SK-N-SH (cell line): ENCODE measurements around the gene NEMF. TPM values are rescaled to one million over a fixed set of nuclear protein-coding genes. Genes with fewer than 3 reads are reported as not detected.
A peak's percentile ranks its signal among the peaks of the same experiment; 100 is the strongest.

ENCODE experiments used
- CTCF ChIA-PET: fragments of 300-600, 350-600 bp; formaldehyde crosslinking; extraction: SDS; loops from one replicate; lab custom pipeline; 2021; lab: Yijun Ruan, JAX
- POLR2A ChIA-PET: fragments of 350-600 bp; sonication (Branson Sonifier 250); formaldehyde crosslinking; extraction: SDS; loops from one replicate; lab custom pipeline; 2020; ENCODE audit warnings: antibody characterized with exemption, inconsistent platforms; lab: Yijun Ruan, JAX
- DNase-seq: peaks from one replicate; pipeline ENCODE4 v3.0.0; 2012
- H2AFZ ChIP-seq: fragments of 200-600 bp; sonication (generic); 2 replicates; pipeline ENCODE4 v1.8.1; 2016; ENCODE audit warnings: antibody characterized with exemption, mild to moderate bottlenecking, low read depth
- H3F3A ChIP-seq: fragments of 200-600 bp; sonication (generic); replicated peaks from 2 replicates; pipeline ENCODE3; 2016; ENCODE audit warnings: antibody characterized with exemption, mild to moderate bottlenecking; ENCODE audit not compliant: insufficient read depth
- H3K27ac ChIP-seq, 2 experiments: fragments of 200-500 bp in 1 of 2; fragments of 200-600 bp in 1 of 2; sonication (Bioruptor generic) in 1 of 2; sonication (generic), shearing (Covaris generic) in 1 of 2; 2 replicates each; pipeline versions ENCODE4 v1.5.1 to v1.6.1; 2014 to 2016; ENCODE audit warnings: low read depth in 2 of 2, inconsistent platforms in 1 of 2, low read length in 1 of 2, mild to moderate bottlenecking in 1 of 2, mixed read lengths in 1 of 2
- H3K27me3 ChIP-seq: fragments of 200-600 bp; sonication (generic), shearing (Covaris generic); 2 replicates; pipeline ENCODE4 v1.6.1; 2016; ENCODE audit warnings: mixed run types; ENCODE audit not compliant: insufficient read depth
- H3K36me3 ChIP-seq, 2 experiments: fragments of 200-500 bp in 1 of 2; fragments of 200-600 bp in 1 of 2; sonication (Bioruptor generic) in 1 of 2; sonication (generic) in 1 of 2; replicated peaks in 1 of 2; 2 replicates each; pipeline versions ENCODE3 to v1.5.1; 2014 to 2016; ENCODE audit warnings: low read length in 1 of 2, mild to moderate bottlenecking in 1 of 2; ENCODE audit not compliant: insufficient read depth in 2 of 2, control insufficient read depth in 1 of 2
- H3K4me1 ChIP-seq, 2 experiments: fragments of 200-500 bp in 1 of 2; fragments of 200-600 bp in 1 of 2; sonication (Bioruptor generic) in 1 of 2; sonication (generic), shearing (Covaris generic) in 1 of 2; 2 replicates each; pipeline versions ENCODE4 v1.5.1 to v1.6.1; 2014 to 2016; ENCODE audit warnings: low read depth in 1 of 2, low read length in 1 of 2, mixed run types in 1 of 2; ENCODE audit not compliant: insufficient read depth in 2 of 2, control insufficient read depth in 1 of 2
- H3K4me2 ChIP-seq: fragments of 200-600 bp; sonication (generic), shearing (Covaris generic); 2 replicates; pipeline ENCODE4 v1.6.1; 2017; ENCODE audit warnings: mixed run types
- H3K4me3 ChIP-seq, 2 experiments: fragments of 200-500 bp in 1 of 2; fragments of 200-600 bp in 1 of 2; sonication (Bioruptor generic) in 1 of 2; sonication (generic), shearing (Covaris generic) in 1 of 2; 2 replicates each; pipeline versions ENCODE4 v1.5.1 to v1.8.1; 2014 to 2016; ENCODE audit warnings: low read depth in 2 of 2, inconsistent platforms in 1 of 2, low read length in 1 of 2, mild to moderate bottlenecking in 1 of 2, mixed read lengths in 1 of 2, moderate library complexity in 1 of 2
- H3K79me2 ChIP-seq: fragments of 200-600 bp; sonication (generic); 2 replicates; pipeline ENCODE4 v1.8.1; 2017; ENCODE audit warnings: mild to moderate bottlenecking; ENCODE audit not compliant: insufficient read depth
- H3K9ac ChIP-seq: fragments of 200-600 bp; sonication (generic); 2 replicates; pipeline ENCODE4 v1.6.1; 2017; ENCODE audit warnings: mixed run types
- H3K9me2 ChIP-seq: fragments of 200-600 bp; sonication (generic); 2 replicates; pipeline ENCODE4 v1.6.1; 2017; ENCODE audit warnings: mixed run types
- H3K9me3 ChIP-seq: fragments of 200-600 bp; sonication (generic); 2 replicates; pipeline ENCODE4 v1.6.1; 2017; ENCODE audit warnings: mixed run types, mild to moderate bottlenecking, moderate library complexity
- H4K20me1 ChIP-seq: fragments of 200-600 bp; sonication (generic); 2 replicates; pipeline ENCODE4 v1.6.1; 2017; ENCODE audit warnings: mild to moderate bottlenecking, mixed run types; ENCODE audit not compliant: insufficient read depth
- CTCF ChIP-seq: fragments of 200-600 bp; sonication (generic); IDR thresholded peaks from 2 replicates; pipeline ENCODE4 v1.6.1; 2017; ENCODE audit warnings: antibody characterized with exemption, mild to moderate bottlenecking, moderate library complexity
- EP300 ChIP-seq, 2 experiments: IDR thresholded peaks; 2 replicates each; pipeline versions ENCODE4 v1.4.0 to v1.6.1; 2012; ENCODE audit warnings: borderline replicate concordance in 1 of 2, low read depth in 1 of 2, low read length in 1 of 2
- FOSL2 ChIP-seq: IDR thresholded peaks from 2 replicates; pipeline ENCODE4 v1.4.0; 2012; ENCODE audit warnings: low read depth, mild to moderate bottlenecking, moderate library complexity, borderline replicate concordance
- FOXM1 ChIP-seq: IDR thresholded peaks from 2 replicates; pipeline ENCODE4 v1.4.0; 2012; ENCODE audit warnings: low read depth, mild to moderate bottlenecking
- GABPA ChIP-seq: IDR thresholded peaks from 2 replicates; pipeline ENCODE4 v1.4.0; 2012; ENCODE audit warnings: low read depth, mild to moderate bottlenecking
- GATA2 ChIP-seq: sonication (generic); formaldehyde crosslinking; IDR thresholded peaks from 2 replicates; pipeline ENCODE4 v1.5.0; 2020; ENCODE audit warnings: mild to moderate bottlenecking, missing genetic modification reagents
- MAX ChIP-seq: IDR thresholded peaks from 2 replicates; pipeline ENCODE4 v1.4.0; 2012; ENCODE audit warnings: low read depth
- NRF1 ChIP-seq: IDR thresholded peaks from 2 replicates; pipeline ENCODE4 v1.6.1; 2012; ENCODE audit warnings: low read depth, mild to moderate bottlenecking, low read length
- PBX3 ChIP-seq: IDR thresholded peaks from 2 replicates; pipeline ENCODE4; 2012
- RAD21 ChIP-seq: IDR thresholded peaks from 2 replicates; pipeline ENCODE4 v1.6.1; 2012; ENCODE audit warnings: mild to moderate bottlenecking, low read length
- RXRA ChIP-seq: IDR thresholded peaks from 2 replicates; pipeline ENCODE4 v1.4.0; 2012; ENCODE audit warnings: low read depth, mild to moderate bottlenecking, borderline replicate concordance
- SIN3A ChIP-seq: IDR thresholded peaks from 2 replicates; pipeline ENCODE4 v1.6.1; 2012; ENCODE audit warnings: low read depth, mild to moderate bottlenecking, low read length, moderate library complexity, borderline replicate concordance
- SMC3 ChIP-seq: IDR thresholded peaks from 2 replicates; pipeline ENCODE4 v1.6.1; 2012; ENCODE audit warnings: low read depth, low read length, improper control_type of control experiment
- TAF1 ChIP-seq: IDR thresholded peaks from 2 replicates; pipeline ENCODE4 v1.6.1; 2012; ENCODE audit warnings: low read depth, mild to moderate bottlenecking, low read length, moderate library complexity, borderline replicate concordance
- USF1 ChIP-seq: IDR thresholded peaks from 2 replicates; pipeline ENCODE4 v1.4.0; 2012; ENCODE audit warnings: low read depth, borderline replicate concordance
- YY1 ChIP-seq: IDR thresholded peaks from 2 replicates; pipeline ENCODE4 v1.4.0; 2012; ENCODE audit warnings: low read depth, mild to moderate bottlenecking
- ZBTB33 ChIP-seq: IDR thresholded peaks from 2 replicates; pipeline ENCODE4 v1.4.0; 2012; ENCODE audit warnings: low read depth, borderline replicate concordance
- WGBS: methylation state at CpG from one replicate; pipeline ENCODE4 v1.1.6; 2017; ENCODE audit warnings: low lambda C conversion rate; 5-methylcytosine and 5-hydroxymethylcytosine counted together
- polyA plus RNA-seq, 3 experiments: library from polyadenylated mRNA; depleted of rRNA; stranded (reverse); fragments of >200 nt; gene quantifications; 2 replicates each; pipeline ENCODE4 v1.2.3, GENCODE V29; 2012

Gene NEMF
- polyA plus RNA-seq, 1 of the 3 experiments (the other 2 are of a cell fraction) = 14.0 TPM

GRCh38 chr14:49879646-49880204 is 27.1 kb upstream of the NEMF start:
- Histone ChIP-seq H3K9me2 (no peaks in the 10 kb centered on the region), H3K4me1 (no peaks in the 10 kb centered on the region), H3K36me3 (no peaks in the 10 kb centered on the region), H3F3A (peaks cover 11% of the 10 kb centered on the region)
- TF ChIP-seq RXRA (no peak; the same call in 1 of the 2 replicates), GATA2 (no peak), SIN3A (no peak), RAD21 (peak; percentile 70), FOSL2 (peak; percentile 19; the same call in 1 of the 2 replicates), FOXM1 (no peak), SMC3 (peak; percentile 62), GABPA (no peak), EP300 (IDR thresholded peaks at IDR 0.05; ENCODE audit: borderline replicate concordance in 1 of 2, low read depth in 1 of 2, low read length in 1 of 2) (no peak), CTCF (peak; percentile 69), TAF1 (no peak), NRF1 (no peak), USF1 (no peak), PBX3 (no peak), MAX (no peak), ZBTB33 (no peak), YY1 (no peak)
- TF ChIP-seq, all 33 proteins: peak for 4
- ChIA-PET CTCF (interaction anchor here (0.6 to 5.0 kb wide), 27 partner anchors 8 to 381 kb away, joined by 3 to 49 read pairs (median 4); partner anchors contain the start of genes ARF6 and VCPKMT), POLR2A (interaction anchor here (1.2 kb wide), 1 partner anchor 13 kb away, joined by 5 read pairs; the partner anchor contains the start of gene ARF6)
- no peaks in the 10 kb centered on the region for H3K27me3 ChIP-seq
- WGBS = 66% methylated on average over 8 of the region's 8 CpGs
- no peaks in the 10 kb centered on the region for H3K9me3 ChIP-seq
- H2AFZ ChIP-seq = no peak overlapping the region; the same call in 1 of the 2 replicates
- no peak overlapping the region for H3K4me3 ChIP-seq
- no peak overlapping the region for H3K27ac ChIP-seq
- no peaks in the 10 kb centered on the region for H4K20me1 ChIP-seq
- DNase-seq = peak; percentile 65
- H3K9ac ChIP-seq = no peak overlapping the region
- no peaks in the 10 kb centered on the region for H3K79me2 ChIP-seq
- H3K4me2 ChIP-seq = no peak overlapping the region
